ENCODE data around the gene EP400.
"Not testable (repeated sequence)": the region's sequence is repeated elsewhere in the genome, so short reads cannot be mapped to it uniquely, and the experiment has no call there.

EP400 gene

DNA sequence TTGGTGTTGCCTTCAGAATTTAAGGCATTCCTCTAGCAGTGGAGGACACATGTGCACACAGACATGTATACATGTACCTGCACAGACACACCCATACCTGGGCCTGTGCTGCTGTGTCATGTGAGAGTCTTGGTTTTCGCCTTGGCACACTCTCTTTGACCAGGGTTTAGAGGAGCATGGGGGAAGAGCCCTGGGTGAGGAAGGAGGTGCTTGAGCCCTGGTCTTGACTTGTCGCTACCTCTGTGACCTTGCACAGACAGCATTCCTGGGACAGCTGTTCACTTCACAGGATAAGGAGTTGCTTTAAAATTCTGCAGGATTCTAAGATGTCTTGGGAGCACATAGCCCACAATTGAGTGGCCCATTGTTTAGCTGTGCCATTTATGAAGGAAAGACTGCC is 99.7 kb downstream of the EP400 start:
- DNase-seq: no peak

DNA sequence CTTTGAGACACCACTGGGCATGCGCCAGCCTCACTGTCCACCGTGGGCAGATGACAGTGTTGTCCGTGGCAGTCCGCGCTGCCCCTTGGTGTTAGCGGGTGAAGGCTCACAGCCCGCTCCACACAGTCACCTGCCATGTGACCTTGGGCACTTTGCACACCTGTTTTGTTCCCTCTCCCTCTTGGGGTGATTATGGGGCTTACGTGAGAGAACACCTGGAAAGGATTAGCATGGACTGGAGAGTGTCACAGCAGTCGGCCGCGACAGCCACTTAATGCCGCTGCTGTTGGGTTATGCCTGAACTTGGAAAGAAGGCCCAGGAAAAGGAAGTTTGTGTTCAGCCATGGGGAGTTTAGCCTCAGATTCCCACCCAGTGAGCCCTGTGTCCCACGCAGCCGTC is 100.1 kb downstream of the EP400 start:
- no peak for DNase-seq

DNA sequence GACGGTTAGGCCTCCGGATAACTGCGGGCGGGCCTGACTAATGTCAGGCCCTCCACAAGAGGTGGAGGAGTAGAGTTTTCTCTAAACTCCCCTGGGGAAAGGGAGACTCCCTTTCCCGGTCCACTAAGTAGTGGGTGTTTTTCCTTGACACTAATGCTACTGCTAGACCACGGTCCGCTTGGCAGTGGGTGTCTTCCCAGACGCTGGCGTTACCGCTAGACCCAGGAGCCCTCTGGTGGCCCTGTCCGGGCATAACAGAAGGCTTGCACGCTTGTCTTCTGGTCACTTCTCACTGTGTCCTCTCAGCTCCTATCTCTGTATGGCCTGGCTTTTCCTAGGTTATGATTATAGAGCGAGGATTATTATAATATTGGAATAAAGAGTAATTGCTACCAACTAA is 102.0 kb downstream of the EP400 start:
- DNase-seq: not testable (repeated sequence)

DNA sequence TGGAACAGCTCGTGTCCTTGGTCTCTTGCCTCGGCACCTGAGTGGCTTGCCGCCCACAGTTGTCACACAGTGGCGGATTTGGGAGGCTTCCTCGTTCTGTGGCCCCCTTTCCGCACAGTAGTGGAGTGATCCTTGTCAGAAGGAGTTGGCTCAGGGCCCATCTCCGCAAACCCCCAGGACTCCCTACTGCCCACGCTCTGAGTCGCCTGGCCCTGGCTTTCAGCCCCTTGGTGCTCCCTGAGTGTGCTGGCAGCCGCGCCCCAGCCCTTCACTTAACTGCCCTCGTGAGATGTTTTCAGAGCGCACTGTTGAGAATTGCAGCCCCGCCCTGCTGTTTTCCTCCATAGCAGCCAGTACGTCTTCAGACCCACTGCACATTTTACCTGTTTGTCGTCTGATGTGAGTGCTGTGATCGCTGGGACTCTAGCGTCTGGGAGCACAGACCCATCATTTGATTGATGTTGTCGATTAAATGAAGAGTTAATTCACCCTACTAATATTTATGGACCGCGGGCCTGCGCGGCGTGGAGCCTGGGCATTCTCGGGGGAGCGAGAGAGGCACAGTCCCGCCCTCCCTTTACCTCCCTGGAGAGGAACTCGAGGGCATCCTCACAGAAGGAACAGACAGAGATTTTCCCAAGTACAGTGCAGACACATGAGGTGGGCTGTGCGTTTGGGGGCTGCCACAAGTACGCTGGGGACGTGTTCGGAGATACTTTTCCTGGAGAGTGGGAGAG is 102.6 kb downstream of the EP400 start:
- DNase-seq: no peak

DNA sequence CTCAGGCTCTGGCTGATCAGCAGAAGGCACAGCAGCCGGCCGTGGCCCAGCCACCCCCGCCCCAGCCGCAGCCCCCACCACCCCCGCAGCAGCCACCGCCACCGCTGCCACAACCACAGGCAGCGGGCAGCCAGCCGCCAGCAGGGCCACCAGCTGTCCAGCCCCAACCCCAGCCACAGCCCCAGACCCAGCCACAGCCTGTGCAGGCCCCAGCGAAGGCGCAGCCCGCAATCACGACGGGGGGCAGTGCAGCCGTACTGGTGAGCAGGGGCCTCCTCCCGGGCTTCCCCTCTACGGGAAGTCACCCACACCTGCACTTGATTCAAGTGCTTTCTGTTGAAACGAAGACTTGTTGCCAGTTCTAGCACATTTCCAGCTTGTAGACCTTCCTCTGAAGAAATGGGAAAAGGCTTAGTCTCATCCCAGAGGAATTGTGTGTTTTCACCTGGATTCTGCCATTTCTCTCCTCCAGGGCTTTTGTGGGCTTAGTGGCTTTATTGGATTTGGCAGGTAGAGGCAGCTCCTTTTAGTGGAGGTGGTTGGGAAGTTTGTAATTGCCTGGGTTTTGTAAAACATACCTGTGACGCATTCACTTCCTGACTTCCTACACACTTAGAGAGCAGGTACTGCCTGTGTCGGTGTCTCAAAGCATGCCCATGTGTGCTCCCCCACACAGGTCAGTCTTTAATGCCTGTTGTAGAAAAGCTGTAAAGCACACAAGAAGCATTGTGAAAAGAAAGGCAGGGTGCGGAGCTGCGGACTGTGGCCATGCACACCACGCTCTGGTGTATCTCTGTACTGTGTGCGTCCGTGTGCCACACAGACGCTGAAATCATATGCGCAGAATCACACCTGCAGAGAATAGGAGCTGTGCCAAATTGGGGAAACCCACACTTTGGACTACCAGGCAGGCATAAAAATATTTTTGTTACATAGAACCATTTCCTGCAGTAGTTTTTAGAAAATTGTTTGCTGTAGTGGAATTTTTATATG is 103.9 kb downstream of the EP400 start:
- DNase-seq: no peak

DNA sequence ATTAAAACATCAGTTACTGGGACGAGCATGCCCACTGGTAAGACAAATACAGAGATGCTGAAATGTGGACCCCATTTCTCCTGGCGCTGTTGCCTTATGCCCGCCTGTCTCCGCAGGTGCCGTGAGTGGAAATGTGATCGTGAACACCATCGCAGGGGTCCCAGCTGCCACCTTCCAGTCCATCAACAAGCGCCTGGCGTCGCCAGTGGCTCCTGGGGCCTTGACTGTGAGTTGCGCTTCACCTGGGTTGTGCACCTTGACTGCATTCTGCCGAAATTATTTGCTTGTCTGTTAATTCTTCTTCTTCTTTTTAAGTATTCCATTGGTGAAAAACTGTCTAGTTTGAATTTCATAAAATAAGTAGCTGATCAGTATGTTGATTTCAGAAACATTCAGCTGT is 105.2 kb downstream of the EP400 start:
- no peak for DNase-seq

DNA sequence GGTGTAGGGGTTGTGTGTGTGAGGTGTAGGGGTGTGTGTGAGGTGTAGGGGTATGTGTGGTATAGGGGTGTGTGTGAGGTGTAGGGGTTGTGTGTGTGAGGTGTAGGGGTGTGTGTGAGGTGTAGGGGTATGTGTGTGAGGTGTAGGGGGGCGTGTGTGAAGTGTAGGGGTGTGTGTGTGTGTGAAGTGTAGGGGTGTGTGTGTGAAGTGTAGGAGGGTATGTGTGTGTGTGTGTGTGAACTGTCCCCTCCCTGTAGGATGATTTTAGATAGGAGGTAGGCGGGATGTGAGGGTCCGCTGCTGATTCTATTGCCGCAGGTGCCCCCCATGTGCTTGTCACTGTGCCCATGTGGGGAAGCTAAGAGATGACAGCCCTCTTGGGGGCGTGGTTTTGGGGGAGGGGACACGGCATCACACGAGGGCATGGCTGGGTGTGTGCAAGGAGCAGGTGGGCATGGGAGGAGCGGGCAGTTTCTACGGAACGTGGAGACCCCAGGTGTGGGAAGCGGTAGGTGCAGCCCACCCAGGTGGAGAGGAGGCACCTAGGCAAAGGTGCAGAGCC is 105.9 kb downstream of the EP400 start:
- no peak for DNase-seq

DNA sequence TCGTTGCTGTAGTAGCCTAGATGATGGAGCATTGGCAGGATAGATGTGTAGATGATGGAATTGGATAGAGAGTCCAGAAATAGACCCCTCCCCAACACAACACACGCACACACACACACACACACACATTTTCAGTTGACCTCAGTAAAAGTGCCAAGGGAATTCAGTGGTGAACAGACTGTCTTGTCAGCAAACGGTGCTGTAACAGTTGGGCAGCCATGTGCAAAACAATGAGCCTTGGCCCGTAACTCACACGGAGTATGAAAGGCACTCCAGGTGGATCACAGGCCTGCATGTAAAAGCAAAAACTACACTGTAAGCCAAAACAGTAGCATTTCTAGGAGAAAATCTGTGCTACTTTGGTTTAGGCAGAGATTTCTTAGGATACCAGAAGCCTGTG is 106.6 kb downstream of the EP400 start:
- no peak for DNase-seq

DNA sequence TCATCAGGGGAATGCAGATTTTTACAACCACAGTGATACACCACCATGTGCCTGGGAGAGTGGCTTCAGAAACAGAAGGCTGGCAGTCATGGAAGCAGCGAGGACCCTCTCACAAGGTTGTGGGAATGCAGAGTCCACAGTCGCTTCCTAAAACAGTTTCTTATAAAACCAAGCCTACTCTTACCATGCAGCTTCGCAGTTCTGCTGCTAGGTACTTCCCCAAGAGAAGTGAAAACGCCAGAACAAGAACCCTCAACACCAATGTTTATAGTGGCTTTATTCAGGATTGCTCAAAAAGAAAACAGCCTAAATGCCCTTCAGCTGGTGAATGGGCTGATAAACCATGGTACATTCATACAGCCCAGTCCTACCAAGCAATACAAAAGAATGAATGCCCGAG is 107.2 kb downstream of the EP400 start:
- DNase-seq: no peak

DNA sequence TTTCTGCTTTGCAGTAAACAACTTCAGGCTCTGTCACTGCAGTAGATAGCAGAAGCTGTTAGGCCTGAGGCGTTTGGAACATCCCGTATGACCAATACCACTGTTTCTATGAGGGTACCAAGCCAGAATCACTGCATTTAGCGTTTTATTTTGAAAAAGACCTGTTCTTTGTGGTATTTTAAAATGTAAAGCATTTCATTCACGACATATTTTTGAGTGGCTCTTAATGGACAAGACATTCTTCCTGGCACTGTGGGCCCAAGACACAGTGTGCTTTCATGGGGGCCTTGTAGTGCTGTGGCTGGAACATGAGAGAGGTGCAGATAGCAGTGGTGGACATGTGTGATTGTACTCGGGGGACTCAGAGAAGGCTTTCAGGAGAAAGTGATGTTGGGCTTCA is 107.9 kb downstream of the EP400 start:
- DNase-seq: no peak

DNA sequence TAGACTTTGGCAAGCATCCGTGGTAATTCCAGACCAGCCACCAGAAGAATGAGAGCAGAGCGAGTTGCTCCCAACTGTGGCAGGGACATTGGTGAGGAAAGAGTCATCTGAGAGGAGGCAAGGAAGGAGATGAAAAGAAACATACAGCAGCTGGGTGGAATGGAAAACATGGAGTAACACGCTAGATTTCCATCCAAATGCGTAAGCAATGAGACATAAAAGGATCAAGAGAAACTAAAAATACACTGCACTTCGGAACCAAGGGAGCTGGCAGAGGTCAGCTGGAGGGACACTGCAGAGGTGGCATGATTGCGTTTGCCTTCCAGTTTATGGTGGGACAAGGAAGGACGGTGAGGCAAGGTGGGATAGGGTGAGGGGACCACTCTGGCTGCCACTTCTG is 111.5 kb downstream of the EP400 start:
- no peak for DNase-seq

DNA sequence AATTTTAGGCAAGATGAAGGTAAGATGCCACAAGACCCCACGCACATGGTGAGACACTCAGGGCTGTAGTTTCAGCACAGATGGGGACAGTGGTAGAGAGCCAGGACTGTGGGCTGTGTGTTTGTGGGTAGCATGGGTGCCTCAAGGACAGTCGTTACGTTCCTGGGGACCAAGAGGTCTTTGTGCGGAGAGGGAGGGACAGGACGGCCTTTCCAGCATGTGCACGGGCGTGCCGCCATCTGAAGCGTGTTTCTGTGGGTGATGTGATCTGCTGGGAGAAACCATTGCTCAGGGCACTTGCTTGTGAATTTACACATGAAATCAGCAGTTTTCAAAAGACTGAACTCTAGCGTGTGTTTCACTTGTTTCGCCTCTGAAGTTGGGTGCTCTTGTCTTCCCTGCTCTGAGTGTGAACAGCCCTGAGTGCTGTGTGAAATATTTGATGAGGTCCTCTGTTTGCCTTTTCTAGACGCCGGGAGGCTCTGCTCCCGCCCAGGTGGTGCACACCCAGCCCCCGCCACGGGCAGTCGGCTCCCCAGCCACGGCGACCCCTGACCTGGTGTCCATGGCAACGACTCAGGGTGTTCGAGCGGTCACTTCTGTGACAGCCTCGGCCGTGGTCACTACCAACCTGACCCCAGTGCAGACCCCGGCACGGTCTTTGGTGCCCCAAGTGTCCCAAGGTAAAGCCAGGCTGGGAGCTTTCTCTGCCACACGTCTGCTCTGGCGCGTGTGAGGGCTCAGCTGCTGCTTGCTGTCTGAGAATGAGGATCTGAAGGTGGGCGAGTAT is 112.1 kb downstream of the EP400 start:
- DNase-seq: no peak

DNA sequence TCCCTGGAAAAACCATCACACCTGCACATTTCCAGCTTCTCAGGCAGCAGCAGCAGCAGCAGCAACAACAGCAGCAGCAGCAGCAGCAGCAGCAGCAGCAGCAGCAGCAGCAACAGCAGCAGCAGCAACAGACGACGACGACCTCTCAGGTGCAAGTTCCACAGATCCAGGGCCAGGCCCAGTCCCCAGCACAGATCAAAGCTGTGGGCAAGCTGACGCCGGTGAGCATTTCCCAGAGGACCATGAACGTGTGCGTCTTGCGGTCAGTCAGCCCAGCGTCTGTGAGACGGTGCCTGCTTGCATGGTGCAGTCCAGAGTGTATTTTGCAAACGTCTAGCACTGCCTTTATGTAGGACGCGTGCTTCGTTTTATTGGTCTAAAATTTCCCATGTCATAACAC is 112.7 kb downstream of the EP400 start:
- no peak for DNase-seq

DNA sequence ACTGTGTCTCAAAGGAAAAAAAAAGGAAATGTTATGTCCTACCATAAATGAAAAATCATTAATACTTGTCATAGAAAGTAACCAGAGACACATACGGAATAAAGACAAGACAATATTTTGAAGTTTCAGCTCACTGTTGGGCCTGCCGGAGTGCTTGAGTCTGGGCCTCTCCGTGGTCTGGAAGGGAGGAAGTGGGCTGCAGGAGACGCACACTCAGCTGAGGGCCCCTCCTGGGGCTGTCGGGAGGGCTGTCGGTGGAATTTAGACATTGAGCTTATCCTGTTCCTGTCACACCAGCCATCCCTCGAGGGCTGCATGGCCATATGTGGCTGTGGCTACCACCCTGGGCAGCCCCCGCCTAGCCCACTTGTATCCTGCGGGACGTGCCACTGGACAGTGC is 113.7 kb downstream of the EP400 start:
- no peak for DNase-seq

DNA sequence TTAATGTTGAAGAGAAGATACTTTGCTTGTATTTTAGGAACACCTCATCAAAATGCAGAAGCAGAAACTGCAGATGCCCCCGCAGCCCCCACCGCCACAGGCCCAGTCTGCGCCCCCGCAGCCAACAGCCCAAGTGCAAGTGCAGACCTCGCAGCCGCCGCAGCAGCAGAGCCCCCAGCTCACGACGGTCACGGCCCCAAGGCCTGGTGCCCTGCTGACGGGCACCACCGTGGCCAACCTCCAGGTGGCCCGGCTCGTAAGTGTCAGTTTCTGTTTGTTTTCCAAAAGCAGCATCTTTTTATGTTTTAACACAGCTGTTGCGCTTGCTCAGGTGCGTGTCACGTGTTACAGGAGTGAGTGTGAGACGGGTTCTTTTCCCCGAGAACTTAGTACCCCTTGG is 114.9 kb downstream of the EP400 start:
- no peak for DNase-seq

DNA sequence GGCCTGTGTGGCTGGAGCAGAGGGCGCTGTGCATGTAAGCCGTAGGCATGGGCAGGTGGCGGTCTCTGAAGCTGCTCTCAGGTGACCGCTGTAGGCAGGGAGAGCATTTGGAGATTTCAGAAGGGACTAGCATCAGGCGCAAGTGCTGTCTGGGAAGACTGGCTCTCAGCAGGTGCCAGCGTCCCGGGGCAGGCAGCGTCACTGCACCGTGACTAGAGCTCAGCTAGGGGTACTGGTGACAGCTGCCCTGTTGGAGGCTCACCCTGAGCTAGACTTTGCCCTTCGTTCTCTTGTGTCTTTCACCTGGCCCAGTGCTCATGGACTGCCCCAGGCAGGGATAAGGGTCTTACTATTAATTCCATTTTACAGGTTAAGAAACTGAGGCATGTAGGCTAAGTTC is 115.5 kb downstream of the EP400 start:
- no peak for DNase-seq

DNA sequence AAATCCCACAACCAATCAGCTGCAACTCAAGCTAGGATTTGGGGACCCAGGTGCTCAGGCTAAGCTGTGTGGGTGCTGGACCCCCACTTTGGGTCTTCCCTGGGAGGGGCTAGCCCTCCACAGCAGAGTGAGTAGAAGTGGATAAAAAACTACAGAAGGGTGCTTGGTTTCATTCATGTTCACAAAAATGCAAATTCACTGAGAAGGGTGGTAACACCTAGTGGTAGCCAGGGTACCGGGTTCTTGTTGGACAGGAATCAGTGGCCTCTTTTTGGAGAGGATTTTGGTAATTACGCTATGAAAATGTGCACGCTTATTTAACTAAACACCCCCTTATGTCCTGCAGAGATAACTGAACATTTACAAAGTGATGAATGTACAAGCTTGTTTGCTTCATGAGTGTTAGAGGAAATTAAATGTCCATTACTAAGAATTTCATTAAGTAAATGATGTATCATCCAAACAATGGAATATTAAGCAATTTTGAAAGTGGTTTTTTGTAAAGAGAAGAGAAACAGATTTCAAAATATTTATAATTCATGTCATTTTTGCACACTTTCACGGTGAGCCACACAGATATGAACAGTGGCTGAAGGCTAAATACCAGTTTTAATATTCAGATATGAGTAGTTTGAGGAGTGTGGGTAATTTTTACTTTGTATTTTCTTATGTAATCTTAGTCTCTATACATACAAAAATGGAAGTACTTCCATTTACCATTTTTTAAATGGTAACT is 116.0 kb downstream of the EP400 start:
- no peak for DNase-seq

DNA sequence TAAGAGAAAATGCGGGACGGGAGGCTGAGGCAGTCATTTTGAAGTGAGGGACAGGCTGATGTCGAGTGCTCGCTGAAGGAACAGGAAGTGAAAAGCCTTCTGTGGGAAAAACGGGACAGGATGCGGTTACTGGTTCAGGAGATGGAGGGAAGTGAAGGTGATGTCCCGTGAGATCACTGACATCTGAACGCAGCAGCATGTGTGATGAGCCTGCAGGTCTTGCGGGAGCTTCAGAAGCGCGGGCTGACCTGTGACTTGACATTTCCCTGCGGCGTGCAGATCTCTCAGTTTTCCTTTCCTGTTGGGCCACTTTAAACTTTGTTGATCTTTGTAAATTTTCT is 116.6 kb downstream of the EP400 start:
- DNase-seq: no peak

DNA sequence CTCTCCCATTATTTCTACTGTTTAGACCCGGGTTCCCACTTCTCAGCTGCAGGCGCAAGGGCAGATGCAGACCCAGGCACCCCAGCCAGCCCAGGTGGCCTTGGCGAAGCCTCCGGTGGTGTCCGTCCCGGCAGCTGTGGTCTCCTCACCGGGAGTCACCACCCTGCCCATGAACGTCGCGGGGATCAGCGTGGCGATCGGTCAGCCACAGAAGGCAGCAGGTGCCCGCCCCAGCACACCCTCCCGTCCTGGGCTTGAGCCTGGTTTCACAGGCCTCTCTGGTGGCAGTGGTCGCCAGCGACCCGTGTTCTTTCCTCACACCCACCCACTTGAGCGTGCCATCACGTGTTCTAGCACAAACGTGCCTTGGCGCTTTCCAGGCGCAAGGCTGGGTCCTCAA is 117.0 kb downstream of the EP400 start:
- no peak for DNase-seq

DNA sequence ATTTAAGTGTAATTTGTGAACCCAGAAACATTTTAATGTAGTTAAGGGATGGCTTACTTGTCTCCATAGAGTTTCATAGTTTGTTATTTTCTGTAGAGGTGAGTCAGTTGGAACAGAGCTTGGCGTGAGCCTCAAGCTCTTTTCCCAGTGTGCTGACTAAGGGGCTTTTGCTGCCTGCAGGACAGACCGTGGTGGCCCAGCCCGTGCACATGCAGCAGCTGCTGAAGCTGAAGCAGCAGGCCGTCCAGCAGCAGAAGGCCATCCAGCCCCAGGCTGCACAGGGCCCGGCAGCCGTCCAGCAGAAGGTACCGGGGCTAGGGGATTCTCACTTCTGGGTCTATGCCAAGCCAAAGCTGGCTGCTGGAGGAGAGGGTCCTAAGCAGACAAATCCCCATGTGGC is 117.4 kb downstream of the EP400 start:
- no peak for DNase-seq

DNA sequence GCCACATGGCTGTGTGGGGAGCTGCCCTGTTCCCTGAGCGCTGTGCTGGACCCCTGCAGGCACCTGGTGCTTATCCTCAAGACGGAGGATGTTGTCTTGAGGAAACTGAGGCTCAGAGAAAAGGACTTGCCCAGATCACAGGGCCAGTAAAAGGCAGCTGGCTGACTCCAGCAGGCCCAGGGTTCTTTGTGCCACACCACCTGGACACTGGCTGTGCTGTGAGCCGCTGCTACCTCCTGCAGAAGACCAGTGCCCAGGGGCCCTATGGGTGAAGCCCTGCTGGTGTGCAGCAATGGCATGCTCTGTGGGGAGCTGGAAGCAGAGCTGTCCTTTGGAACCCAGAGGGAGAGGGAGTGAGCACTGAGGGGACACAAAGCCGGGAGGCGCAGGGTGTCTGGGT is 118.5 kb downstream of the EP400 start:
- DNase-seq: no peak

DNA sequence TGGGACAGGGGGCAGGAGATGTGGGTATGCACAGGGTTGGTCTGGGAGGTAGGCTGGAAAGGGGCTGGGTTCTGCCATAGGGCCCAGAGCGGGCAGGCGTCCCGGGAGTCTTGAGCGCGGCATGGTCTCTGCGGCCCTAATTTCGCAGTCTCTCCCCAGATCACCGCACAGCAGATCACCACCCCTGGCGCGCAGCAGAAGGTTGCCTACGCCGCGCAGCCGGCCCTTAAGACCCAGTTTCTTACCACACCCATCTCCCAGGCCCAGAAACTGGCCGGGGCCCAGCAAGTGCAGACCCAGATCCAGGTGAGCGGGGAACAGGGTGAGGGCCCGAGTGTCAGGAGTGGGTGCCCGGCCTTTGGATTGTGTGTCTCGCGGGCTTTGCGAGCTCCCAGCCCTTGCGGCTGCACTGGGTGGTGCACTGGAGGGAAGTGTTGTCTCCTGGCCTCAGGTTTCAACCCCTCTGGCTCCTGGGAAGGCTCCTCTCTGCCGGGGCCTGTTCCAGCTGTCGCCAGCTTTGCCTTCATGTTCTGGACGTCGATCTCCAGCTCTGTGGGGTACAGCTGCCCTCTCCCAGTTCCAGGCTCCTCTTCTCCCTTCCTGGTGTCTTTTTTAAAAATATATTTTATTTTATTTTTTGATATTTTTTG is 119.7 kb downstream of the EP400 start:
- no peak for DNase-seq
